ENCODE results near the gene TMEM63C.

TMEM63C gene

GRCh38 chr14:77139540-77140358, 41.8 kb upstream of the TMEM63C start (continued):
- no peak for TF ChIP-seq ZNF292 (tag by site-specific recombination; IDR thresholded peaks at IDR 0.05; ENCODE audit: borderline replicate concordance, low read depth)
- no peak for TF ChIP-seq ZBTB1 (tag by site-specific recombination; IDR thresholded peaks at IDR 0.05)
- TF ChIP-seq YY1 (tag by site-specific recombination; IDR thresholded peaks at IDR 0.05): no peak
- TF ChIP-seq ZNF670 (tag by site-specific recombination; IDR thresholded peaks at IDR 0.05; ENCODE audit: low read depth): no peak
- no peak for TF ChIP-seq AEBP2 (tag by site-specific recombination; IDR thresholded peaks at IDR 0.05; ENCODE audit: borderline replicate concordance)
- no peak for TF ChIP-seq ZNF514 (tag by site-specific recombination; IDR thresholded peaks at IDR 0.05)
- no peak for TF ChIP-seq ZNF311 (tag by site-specific recombination; IDR thresholded peaks at IDR 0.05; ENCODE audit: borderline replicate concordance)
- TF ChIP-seq ZNF785 (tag by site-specific recombination; IDR thresholded peaks at IDR 0.05): no peak
- no peak for TF ChIP-seq ZNF792 (tag by site-specific recombination; IDR thresholded peaks at IDR 0.05)
- no peak for TF ChIP-seq GFI1B (tag by site-specific recombination; IDR thresholded peaks at IDR 0.05)
- TF ChIP-seq SP2 (tag by site-specific recombination; IDR thresholded peaks at IDR 0.05): no peak; the same call in 1 of the 2 replicates
- no peak for TF ChIP-seq KLF16 (tag by site-specific recombination; IDR thresholded peaks at IDR 0.05)
- no peak for TF ChIP-seq FEZF1 (tag by site-specific recombination; IDR thresholded peaks at IDR 0.05)
- TF ChIP-seq ZBTB7A (tag by site-specific recombination; IDR thresholded peaks at IDR 0.05; ENCODE audit: low read depth): no peak
- TF ChIP-seq HOXC10 (CRISPR knock-in tag; IDR thresholded peaks at IDR 0.05): no peak
- TF ChIP-seq ZNF426 (tag by site-specific recombination; IDR thresholded peaks at IDR 0.05): no peak
- TF ChIP-seq ZNF266 (tag by site-specific recombination; IDR thresholded peaks at IDR 0.05; ENCODE audit: low read depth): no peak
- no peak for TF ChIP-seq ZNF223 (tag by site-specific recombination; IDR thresholded peaks at IDR 0.05)
- no peak for TF ChIP-seq ZBTB44 (tag by site-specific recombination; IDR thresholded peaks at IDR 0.05)
- TF ChIP-seq KLF1 (tag by site-specific recombination; IDR thresholded peaks at IDR 0.05): no peak
- no peak for TF ChIP-seq ZNF658 (tag by site-specific recombination; IDR thresholded peaks at IDR 0.05)
- TF ChIP-seq ZNF660 (tag by site-specific recombination; IDR thresholded peaks at IDR 0.05): no peak
- no peak for TF ChIP-seq KLF7 (tag by site-specific recombination; IDR thresholded peaks at IDR 0.05; ENCODE audit: borderline replicate concordance)
- no peak for TF ChIP-seq ZNF571 (tag by site-specific recombination; IDR thresholded peaks at IDR 0.05)
- no peak for TF ChIP-seq ZNF585B (tag by site-specific recombination; IDR thresholded peaks at IDR 0.05)
- no peak for TF ChIP-seq ZNF324 (tag by site-specific recombination; IDR thresholded peaks at IDR 0.05)
- no peak for TF ChIP-seq WT1 (tag by site-specific recombination; IDR thresholded peaks at IDR 0.05)
- TF ChIP-seq, protein P1, sequence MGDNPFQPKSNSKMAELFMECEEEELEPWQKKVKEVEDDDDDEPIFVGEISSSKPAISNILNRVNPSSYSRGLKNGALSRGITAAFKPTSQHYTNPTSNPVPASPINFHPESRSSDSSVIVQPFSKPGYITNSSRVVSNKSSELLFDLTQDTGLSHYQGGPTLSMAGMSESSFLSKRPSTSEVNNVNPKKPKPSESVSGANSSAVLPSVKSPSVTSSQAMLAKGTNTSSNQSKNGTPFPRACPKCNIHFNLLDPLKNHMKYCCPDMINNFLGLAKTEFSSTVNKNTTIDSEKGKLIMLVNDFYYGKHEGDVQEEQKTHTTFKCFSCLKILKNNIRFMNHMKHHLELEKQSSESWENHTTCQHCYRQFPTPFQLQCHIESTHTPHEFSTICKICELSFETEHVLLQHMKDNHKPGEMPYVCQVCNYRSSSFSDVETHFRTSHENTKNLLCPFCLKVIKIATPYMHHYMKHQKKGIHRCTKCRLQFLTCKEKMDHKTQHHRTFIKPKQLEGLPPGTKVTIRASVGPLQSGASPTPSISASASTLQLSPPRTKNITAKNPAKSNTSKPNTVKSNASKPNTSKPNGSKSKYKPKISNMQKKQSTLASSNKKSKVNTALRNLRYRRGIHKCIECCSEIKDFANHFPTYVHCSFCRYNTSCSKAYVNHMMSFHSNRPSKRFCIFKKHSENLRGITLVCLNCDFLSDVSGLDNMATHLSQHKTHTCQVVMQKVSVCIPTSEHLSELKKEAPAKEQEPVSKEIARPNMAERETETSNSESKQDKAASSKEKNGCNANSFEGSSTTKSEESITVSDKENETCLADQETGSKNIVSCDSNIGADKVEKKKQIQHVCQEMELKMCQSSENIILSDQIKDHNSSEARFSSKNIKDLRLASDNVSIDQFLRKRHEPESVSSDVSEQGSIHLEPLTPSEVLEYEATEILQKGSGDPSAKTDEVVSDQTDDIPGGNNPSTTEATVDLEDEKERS (tag by site-specific recombination; IDR thresholded peaks at IDR 0.05): no peak
- TF ChIP-seq SCRT2 (tag by site-specific recombination; IDR thresholded peaks at IDR 0.05): no peak
- no peak for TF ChIP-seq ZNF624 (tag by site-specific recombination; IDR thresholded peaks at IDR 0.05)
- TF ChIP-seq ZNF521 (tag by site-specific recombination; IDR thresholded peaks at IDR 0.05): no peak
- TF ChIP-seq, protein P2, sequence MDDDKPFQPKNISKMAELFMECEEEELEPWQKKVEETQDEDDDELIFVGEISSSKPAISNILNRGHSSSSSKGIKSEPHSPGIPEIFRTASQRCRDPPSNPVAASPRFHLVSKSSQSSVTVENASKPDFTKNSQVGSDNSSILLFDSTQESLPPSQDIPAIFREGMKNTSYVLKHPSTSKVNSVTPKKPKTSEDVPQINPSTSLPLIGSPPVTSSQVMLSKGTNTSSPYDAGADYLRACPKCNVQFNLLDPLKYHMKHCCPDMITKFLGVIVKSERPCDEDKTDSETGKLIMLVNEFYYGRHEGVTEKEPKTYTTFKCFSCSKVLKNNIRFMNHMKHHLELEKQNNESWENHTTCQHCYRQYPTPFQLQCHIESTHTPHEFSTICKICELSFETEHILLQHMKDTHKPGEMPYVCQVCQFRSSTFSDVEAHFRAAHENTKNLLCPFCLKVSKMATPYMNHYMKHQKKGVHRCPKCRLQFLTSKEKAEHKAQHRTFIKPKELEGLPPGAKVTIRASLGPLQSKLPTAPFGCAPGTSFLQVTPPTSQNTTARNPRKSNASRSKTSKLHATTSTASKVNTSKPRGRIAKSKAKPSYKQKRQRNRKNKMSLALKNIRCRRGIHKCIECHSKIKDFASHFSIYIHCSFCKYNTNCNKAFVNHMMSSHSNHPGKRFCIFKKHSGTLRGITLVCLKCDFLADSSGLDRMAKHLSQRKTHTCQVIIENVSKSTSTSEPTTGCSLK (tag by site-specific recombination; IDR thresholded peaks at IDR 0.05): no peak
